Activated CD8-positive, alpha-beta memory T cell treated with anti-CD3 and anti-CD28 coated beads, Interleukin-2, amount 10 ng/mL, durations not matched to agents 7 days and 5 days (primary cell): ENCODE measurements around the gene CD44. TPM values are rescaled to one million over a fixed set of nuclear protein-coding genes. Genes with fewer than 3 reads are reported as not detected.
"Not testable (repeated sequence)": the region's sequence is repeated elsewhere in the genome, so short reads cannot be mapped to it uniquely, and the experiment has no call there.

ENCODE experiments used
- ATAC-seq: fragments of 150-1000 bp; cut with Tn5 transposase; one replicate; pipeline ENCODE4 v1.10.0; 2021; ENCODE audit warnings: moderate library complexity
- CTCF ChIA-PET: fragments of 350-600 bp; sonication (Branson Sonifier 250); formaldehyde crosslinking; loops from one replicate; lab custom pipeline; 2021; ENCODE audit warnings: antibody characterized with exemption; lab: Charles Lee
- DNase-seq: peaks from one replicate; pipeline ENCODE4 v3.0.0-alpha.2; 2020
- H3K27ac Mint-ChIP-seq: one replicate; pipeline ENCODE4 v1.8.0; 2021; ENCODE audit warnings: mild to moderate bottlenecking, mixed read lengths
- H3K27me3 Mint-ChIP-seq: one replicate; pipeline ENCODE4 v1.8.0; 2021; ENCODE audit warnings: mixed read lengths
- H3K36me3 Mint-ChIP-seq: one replicate; pipeline ENCODE4 v1.8.0; 2021; ENCODE audit warnings: mild to moderate bottlenecking, mixed read lengths
- H3K4me1 Mint-ChIP-seq: one replicate; pipeline ENCODE4 v1.8.0; 2021; ENCODE audit warnings: mixed read lengths
- H3K4me3 Mint-ChIP-seq: one replicate; pipeline ENCODE4 v1.8.0; 2021; ENCODE audit warnings: mild to moderate bottlenecking, moderate library complexity, mixed read lengths
- H3K9me3 Mint-ChIP-seq: one replicate; pipeline ENCODE4 v1.8.0; 2022; ENCODE audit warnings: low read depth, mixed read lengths
- total RNA-seq, 2 experiments: library from RNA; stranded (reverse); gene quantifications; one replicate each; pipeline ENCODE4 v1.2.3, GENCODE V29; 2021

CD44 gene
- total RNA-seq, 2 experiments from 2014 or later = 212 to 294 TPM

GRCh38 chr11:35226756-35227155, 87.8 kb downstream of the CD44 start:
- peaks cover 78% of the 10 kb centered on the region for H3K36me3 Mint-ChIP-seq
- DNase-seq, ATAC-seq, H3K27ac Mint-ChIP-seq, H3K4me3 Mint-ChIP-seq, H3K4me1 Mint-ChIP-seq, H3K27me3 Mint-ChIP-seq, H3K9me3 Mint-ChIP-seq, CTCF ChIA-PET: not testable (repeated sequence)

- Mint-ChIP-seq H3K4me1 (no peaks in the 10 kb centered on the region), H3K36me3 (peaks cover 83% of the 10 kb centered on the region), H3K27me3 (no peaks in the 10 kb centered on the region), H3K9me3 (no peaks in the 10 kb centered on the region), H3K4me3 (no peak overlapping the region), H3K27ac (no peak overlapping the region)
- CTCF ChIA-PET = no interaction called here
- DNase-seq (no peak), ATAC-seq (no peak)
Observed at GRCh38 chr11:35227576-35228327, 88.8 kb downstream of the CD44 start.

GRCh38 chr11:35228328-35228725, 89.4 kb downstream of the CD44 start:
- Mint-ChIP-seq H3K4me1 (no peaks in the 10 kb centered on the region), H3K27ac (no peak overlapping the region), H3K9me3 (no peaks in the 10 kb centered on the region), H3K4me3 (no peak overlapping the region), H3K36me3 (peaks cover 82% of the 10 kb centered on the region), H3K27me3 (no peaks in the 10 kb centered on the region)
- no peak for DNase-seq
- CTCF ChIA-PET = no interaction called here
- no peak for ATAC-seq

- DNase-seq (no peak), ATAC-seq (no peak)
- peaks cover 8% of the 10 kb centered on the region for H3K4me1 Mint-ChIP-seq
Observed at GRCh38 chr11:35230388-35230787, 91.4 kb downstream of the CD44 start.

GRCh38 chr11:35231076-35231860, 92.3 kb downstream of the CD44 start:
- CTCF ChIA-PET = interaction anchor here (0.6 kb wide), 1 partner anchor 16 kb away, joined by 3 read pairs; no protein-coding TSS in a partner anchor
- H3K27ac Mint-ChIP-seq = no peak overlapping the region
- H3K4me3 Mint-ChIP-seq = no peak overlapping the region
- DNase-seq (no peak), ATAC-seq (no peak)
- H3K36me3 Mint-ChIP-seq = peaks cover 71% of the 10 kb centered on the region
- H3K27me3 Mint-ChIP-seq = no peaks in the 10 kb centered on the region
- peaks cover 17% of the 10 kb centered on the region for H3K4me1 Mint-ChIP-seq
- peaks cover 3% of the 10 kb centered on the region for H3K9me3 Mint-ChIP-seq

More at GRCh38 chr11:35230388-35230787, 91.4 kb downstream of the CD44 start:
- peaks cover 3% of the 10 kb centered on the region for H3K9me3 Mint-ChIP-seq
- no peak overlapping the region for H3K4me3 Mint-ChIP-seq
- H3K27ac Mint-ChIP-seq = no peak overlapping the region
- H3K27me3 Mint-ChIP-seq = no peaks in the 10 kb centered on the region
- CTCF ChIA-PET = no interaction called here
- H3K36me3 Mint-ChIP-seq = peaks cover 79% of the 10 kb centered on the region

- no peak overlapping the region for H3K4me3 Mint-ChIP-seq
- H3K27me3 Mint-ChIP-seq = no peaks in the 10 kb centered on the region
- peaks cover 32% of the 10 kb centered on the region for H3K4me1 Mint-ChIP-seq
- peaks cover 59% of the 10 kb centered on the region for H3K36me3 Mint-ChIP-seq
- CTCF ChIA-PET = no interaction called here
- H3K9me3 Mint-ChIP-seq = peaks cover 3% of the 10 kb centered on the region
- H3K27ac Mint-ChIP-seq = no peak overlapping the region
- ATAC-seq (no peak), DNase-seq (no peak)
Observed at GRCh38 chr11:35232891-35233330, 93.9 kb downstream of the CD44 start.

- H3K9me3 Mint-ChIP-seq = peaks cover 3% of the 10 kb centered on the region
- CTCF ChIA-PET = interaction anchor here (1.1 to 1.4 kb wide), 2 partner anchors 60 to 67 kb away, joined by 3 to 4 read pairs; no protein-coding TSS in a partner anchor
- no peak overlapping the region for H3K4me3 Mint-ChIP-seq
Observed at GRCh38 chr11:35233518-35233917, 94.5 kb downstream of the CD44 start.

GRCh38 chr11:35234460-35235156, 95.6 kb downstream of the CD44 start:
- peaks cover 38% of the 10 kb centered on the region for H3K4me1 Mint-ChIP-seq
- CTCF ChIA-PET = interaction anchor here (1.1 to 2.0 kb wide), 7 partner anchors 12 to 184 kb away, joined by 3 to 6 read pairs (median 3); no protein-coding TSS in a partner anchor
- no peak overlapping the region for H3K4me3 Mint-ChIP-seq
- H3K36me3 Mint-ChIP-seq = peaks cover 45% of the 10 kb centered on the region
- H3K27me3 Mint-ChIP-seq = peaks cover 2% of the 10 kb centered on the region
- DNase-seq (no peak), ATAC-seq (no peak)
- peaks cover 3% of the 10 kb centered on the region for H3K9me3 Mint-ChIP-seq
- H3K27ac Mint-ChIP-seq = no peak overlapping the region

More at GRCh38 chr11:35233518-35233917, 94.5 kb downstream of the CD44 start:
- Mint-ChIP-seq H3K27ac (no peak overlapping the region), H3K27me3 (no peaks in the 10 kb centered on the region), H3K4me1 (peaks cover 36% of the 10 kb centered on the region), H3K36me3 (peaks cover 55% of the 10 kb centered on the region)
- DNase-seq = no peak
- ATAC-seq = no peak

GRCh38 chr11:35235157-35235468, 96.1 kb downstream of the CD44 start:
- CTCF ChIA-PET = interaction anchor here (1.0 to 2.0 kb wide), 13 partner anchors 12 to 310 kb away, joined by 3 to 6 read pairs (median 4); no protein-coding TSS in a partner anchor
- no peak for DNase-seq
- ATAC-seq = no peak
- Mint-ChIP-seq H3K27me3 (peaks cover 6% of the 10 kb centered on the region), H3K4me1 (peaks cover 38% of the 10 kb centered on the region), H3K36me3 (peaks cover 41% of the 10 kb centered on the region), H3K27ac (peak overlapping the region; percentile 77), H3K4me3 (no peak overlapping the region), H3K9me3 (peaks cover 3% of the 10 kb centered on the region)

- Mint-ChIP-seq H3K36me3 (peaks cover 37% of the 10 kb centered on the region), H3K4me3 (peak overlapping the region; percentile 3), H3K27ac (peak overlapping the region; percentile 77)
Observed at GRCh38 chr11:35235498-35235897, 96.5 kb downstream of the CD44 start.

GRCh38 chr11:35235936-35236666, 97.1 kb downstream of the CD44 start:
- H3K36me3 Mint-ChIP-seq = peaks cover 31% of the 10 kb centered on the region
- H3K27me3 Mint-ChIP-seq = peaks cover 12% of the 10 kb centered on the region
- CTCF ChIA-PET = interaction anchor here (0.8 to 2.0 kb wide), 19 partner anchors 11 to 311 kb away, joined by 3 to 8 read pairs (median 4); no protein-coding TSS in a partner anchor
- ATAC-seq (peak; percentile 84), DNase-seq (peak; percentile 84)
- peaks cover 3% of the 10 kb centered on the region for H3K9me3 Mint-ChIP-seq
- peak overlapping the region; percentile 3 for H3K4me3 Mint-ChIP-seq
- peak overlapping the region; percentile 77 for H3K27ac Mint-ChIP-seq
- peaks cover 39% of the 10 kb centered on the region for H3K4me1 Mint-ChIP-seq

More at GRCh38 chr11:35235498-35235897, 96.5 kb downstream of the CD44 start:
- H3K4me1 Mint-ChIP-seq = peaks cover 38% of the 10 kb centered on the region
- ATAC-seq = peak; percentile 12
- H3K27me3 Mint-ChIP-seq = peaks cover 7% of the 10 kb centered on the region
- no peak for DNase-seq
- H3K9me3 Mint-ChIP-seq = peaks cover 3% of the 10 kb centered on the region
- CTCF ChIA-PET = interaction anchor here (0.8 to 2.0 kb wide), 19 partner anchors 13 to 310 kb away, joined by 3 to 6 read pairs (median 4); no protein-coding TSS in a partner anchor

- peaks cover 3% of the 10 kb centered on the region for H3K9me3 Mint-ChIP-seq
- peak overlapping the region; percentile 77 for H3K27ac Mint-ChIP-seq
- no peak for ATAC-seq
- H3K4me1 Mint-ChIP-seq = peaks cover 44% of the 10 kb centered on the region
- no peak for DNase-seq
- peaks cover 15% of the 10 kb centered on the region for H3K27me3 Mint-ChIP-seq
- CTCF ChIA-PET = interaction anchor here (1.0 to 2.5 kb wide), 16 partner anchors 11 to 311 kb away, joined by 3 to 8 read pairs (median 4); no protein-coding TSS in a partner anchor
- peaks cover 27% of the 10 kb centered on the region for H3K36me3 Mint-ChIP-seq
- H3K4me3 Mint-ChIP-seq = no peak overlapping the region
Observed at GRCh38 chr11:35236667-35237003, 97.7 kb downstream of the CD44 start.
